ENCODE results near the gene NPNT. TPM values are rescaled to one million over a fixed set of nuclear protein-coding genes. Genes with fewer than 3 reads are reported as not detected.
A peak's percentile ranks its signal among the peaks of the same experiment; 100 is the strongest.

Gene NPNT
- total RNA-seq, 1 donor from 2014 or later = 15.4 TPM

- H3K4me3 ChIP-seq (ENCODE audit: low read depth, low read length) = no peak overlapping the region
- no peak for DNase-seq (ENCODE audit: low read depth)
- no peak for TF ChIP-seq CTCF (conservative IDR thresholded peaks at IDR 0.05; ENCODE audit: low read depth, low read length)
Observed at GRCh38 chr4:105870963-105871362, 24.3 kb upstream of the NPNT start.

DNA sequence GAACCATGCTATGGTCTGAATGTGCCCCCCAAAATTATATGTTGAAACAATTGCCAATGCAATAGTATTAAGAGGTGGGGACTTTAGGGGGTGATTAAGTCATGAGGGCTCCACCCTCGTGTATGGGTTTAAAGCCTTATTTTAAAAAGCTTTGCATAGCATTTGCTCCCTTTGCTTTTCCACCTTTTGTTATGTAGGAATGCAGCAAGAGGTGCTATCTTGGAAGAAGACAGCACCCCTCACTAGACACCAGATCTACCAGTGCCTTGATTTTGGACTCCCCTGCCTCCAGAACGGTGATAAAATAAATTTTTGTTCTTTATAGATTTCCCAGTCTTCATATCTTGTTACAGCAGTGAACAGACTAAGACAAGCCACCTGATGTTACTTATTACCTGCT, 23.3 kb upstream of the NPNT start:
- no peak overlapping the region for H3K4me3 ChIP-seq (ENCODE audit: low read depth, low read length)
- no peak for TF ChIP-seq CTCF (conservative IDR thresholded peaks at IDR 0.05; ENCODE audit: low read depth, low read length)
- no peak for DNase-seq (ENCODE audit: low read depth)

- H3K4me3 ChIP-seq (ENCODE audit: low read depth, low read length) = no peak overlapping the region
- no peak for TF ChIP-seq CTCF (conservative IDR thresholded peaks at IDR 0.05; ENCODE audit: low read depth, low read length)
- DNase-seq (ENCODE audit: low read depth) = no peak
Observed at GRCh38 chr4:105875233-105875632, 20.0 kb upstream of the NPNT start.

DNA sequence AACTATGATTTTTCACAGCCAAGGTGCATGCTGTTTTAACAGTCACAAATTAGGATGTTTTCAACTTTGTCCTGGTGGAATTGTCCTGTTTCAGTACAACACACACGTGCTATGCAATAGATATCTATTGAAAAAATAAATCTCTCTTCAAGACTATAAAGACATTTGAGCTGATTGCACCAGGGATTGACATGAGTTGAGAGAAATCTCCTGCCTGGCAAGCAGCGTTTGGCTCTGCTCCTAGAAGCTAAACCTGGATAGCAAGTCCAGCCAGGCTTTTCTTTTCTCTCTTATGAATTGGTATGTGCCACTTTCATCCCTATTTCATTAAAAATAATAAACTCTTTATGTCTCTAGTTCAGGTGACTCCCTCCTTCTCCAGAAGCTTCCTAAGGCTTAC, 16.6 kb upstream of the NPNT start:
- DNase-seq (ENCODE audit: low read depth) = no peak
- no peak for TF ChIP-seq CTCF (conservative IDR thresholded peaks at IDR 0.05; ENCODE audit: low read depth, low read length)
- no peak overlapping the region for H3K4me3 ChIP-seq (ENCODE audit: low read depth, low read length)

- TF ChIP-seq CTCF (conservative IDR thresholded peaks at IDR 0.05; ENCODE audit: low read depth, low read length) = no peak
- no peak overlapping the region for H3K4me3 ChIP-seq (ENCODE audit: low read depth, low read length)
- no peak for DNase-seq (ENCODE audit: low read depth)
Observed at GRCh38 chr4:105887508-105887907, 7.8 kb upstream of the NPNT start.

DNA sequence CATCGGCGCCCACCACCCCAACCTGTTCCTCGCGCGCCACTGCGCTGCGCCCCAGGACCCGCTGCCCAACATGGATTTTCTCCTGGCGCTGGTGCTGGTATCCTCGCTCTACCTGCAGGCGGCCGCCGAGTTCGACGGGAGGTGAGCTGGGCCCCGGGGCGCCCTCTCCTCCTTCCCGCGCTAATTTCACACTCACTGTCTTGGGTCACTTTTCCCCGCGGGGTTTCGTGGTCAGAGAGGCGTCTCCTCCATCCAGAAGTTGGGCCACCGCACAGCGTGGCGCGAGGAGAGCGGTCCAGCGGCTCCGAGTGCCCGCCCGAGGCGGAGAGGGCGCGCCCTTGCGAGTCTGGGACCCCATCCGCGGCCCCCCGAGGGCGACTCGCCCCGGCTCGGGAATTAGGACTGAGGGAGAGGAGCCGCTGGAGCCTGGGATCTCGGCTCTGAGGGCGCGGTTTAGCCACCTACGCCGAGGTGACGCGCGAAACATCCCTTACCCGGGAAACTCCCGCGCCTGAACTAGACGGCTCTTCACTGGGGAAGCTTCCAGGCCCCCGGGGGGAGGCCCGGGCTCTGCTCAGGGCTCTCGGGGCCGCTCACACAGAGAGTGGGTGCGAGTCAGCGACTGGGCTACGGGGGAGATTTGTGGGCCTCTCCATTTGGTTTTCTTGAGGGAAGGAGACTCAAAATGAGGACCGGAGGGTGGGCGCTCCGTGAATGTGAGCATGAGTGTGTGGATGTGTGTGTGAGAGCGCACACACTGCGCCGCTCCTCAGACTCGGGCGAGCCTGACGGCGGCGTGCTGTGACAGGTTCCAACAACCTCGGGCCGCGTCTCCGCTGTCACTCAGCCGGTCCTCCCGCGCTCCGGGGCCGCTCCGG, 551 bp downstream of the NPNT start:
- TF ChIP-seq CTCF (conservative IDR thresholded peaks at IDR 0.05; ENCODE audit: low read depth, low read length) = no peak
- no peak for DNase-seq (ENCODE audit: low read depth)
- H3K4me3 ChIP-seq (ENCODE audit: low read depth, low read length) = peak overlapping the region; percentile 60

DNA sequence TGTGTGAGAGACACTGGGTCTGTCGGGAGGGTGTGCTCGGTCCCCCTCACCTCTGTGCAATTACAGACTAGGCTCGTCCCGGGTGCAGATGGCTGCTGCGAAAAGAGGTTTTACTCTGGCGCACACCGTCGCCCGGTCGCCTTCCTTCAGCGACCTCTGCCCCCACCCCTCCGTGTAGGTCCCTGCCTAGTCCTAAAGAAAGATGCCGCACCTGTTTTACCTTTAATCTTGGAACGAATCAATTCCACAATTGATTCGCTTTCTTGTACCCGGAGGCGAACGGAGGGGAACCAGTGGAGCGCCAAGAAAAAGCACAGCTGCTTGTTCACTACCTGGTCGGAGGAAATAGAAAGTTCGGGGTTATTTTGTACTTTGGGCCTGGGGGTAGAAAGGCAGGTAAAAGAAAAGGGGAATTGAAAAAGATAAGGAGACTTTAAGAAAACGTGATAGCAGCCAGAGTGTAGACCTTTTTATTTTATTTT, 1.2 kb downstream of the NPNT start:
- TF ChIP-seq CTCF (conservative IDR thresholded peaks at IDR 0.05; ENCODE audit: low read depth, low read length) = no peak
- H3K4me3 ChIP-seq (ENCODE audit: low read depth, low read length) = peak overlapping the region; percentile 60
- DNase-seq (ENCODE audit: low read depth) = no peak
